Tibial nerve (tissue), 4 donors: ENCODE measurements around the gene GRAMD4. TPM values are rescaled to one million over a fixed set of nuclear protein-coding genes. Genes with fewer than 3 reads are reported as not detected.

Experiments
- DNase-seq, 2 donors: peaks; one replicate each; pipeline ENCODE4 v3.0.0-alpha.2; 2019; ENCODE audit warnings: low spot score in 2 of 2
- H3K27ac ChIP-seq, 4 donors: fragments of 200-600 bp; sonication (generic) in 3 of 4; one replicate each; pipeline ENCODE4 v1.5.1; 2017 to 2019; ENCODE audit warnings: mild to moderate bottlenecking in 1 of 4
- H3K27me3 ChIP-seq, 2 donors: fragments of 200-600 bp; sonication (generic) in 1 of 2; one replicate each; pipeline versions ENCODE4 v1.5.1 to v1.6.0; 2017 to 2019
- H3K36me3 ChIP-seq, 3 donors: fragments of 200-600 bp; sonication (generic); one replicate each; pipeline ENCODE4 v1.5.1; 2018 to 2019
- H3K4me1 ChIP-seq, 4 donors: fragments of 200-600 bp; sonication (generic) in 3 of 4; one replicate each; pipeline ENCODE4 v1.5.1; 2017 to 2019
- H3K4me3 ChIP-seq, 4 donors: fragments of 200-600 bp; sonication (generic) in 3 of 4; one replicate each; pipeline ENCODE4 v1.5.1; 2017 to 2019; ENCODE audit warnings: mild to moderate bottlenecking in 1 of 4, moderate library complexity in 1 of 4
- H3K9me3 ChIP-seq, 4 donors: fragments of 200-600 bp; sonication (generic) in 3 of 4; one replicate each; pipeline ENCODE4 v1.5.1; 2017 to 2019
- CTCF ChIP-seq, 5 experiments: fragments of 200-600 bp in 3 of 5; fragments of 450-650 bp in 2 of 5; sonication (generic) in 3 of 5; IDR thresholded peaks; one replicate each; pipeline ENCODE4 v1.5.1; 2016 to 2019; ENCODE audit warnings: antibody characterized with exemption in 5 of 5, mild to moderate bottlenecking in 3 of 5, moderate library complexity in 2 of 5
- EP300 ChIP-seq, 2 donors: sonication (generic); formaldehyde crosslinking; IDR thresholded peaks; one replicate each; pipeline ENCODE4 v1.6.1; 2017; ENCODE audit warnings: antibody characterized with exemption in 2 of 2, mild to moderate bottlenecking in 1 of 2
- POLR2A ChIP-seq, 2 donors: fragments of 450-650 bp; IDR thresholded peaks; one replicate each; pipeline ENCODE4 v1.6.1; 2017; ENCODE audit warnings: antibody characterized with exemption in 2 of 2, mild to moderate bottlenecking in 2 of 2, moderate library complexity in 2 of 2
- WGBS, 2 donors: methylation state at CpG; one replicate each; pipeline ENCODE4 v1.1.5; 2018; 5-methylcytosine and 5-hydroxymethylcytosine counted together
- total RNA-seq, 4 donors: library from RNA; depleted of rRNA; stranded (reverse); fragments of >200 nt; gene quantifications; one replicate each; pipeline ENCODE4 v1.1.0, GENCODE V29; 2016

GRAMD4 gene
- total RNA-seq, 4 donors from 2014 or later: 18.2 to 299 (median 54.3) TPM

- Histone ChIP-seq H3K9me3 (no peaks in the 10 kb centered on the region), H3K27me3 (no peaks in the 10 kb centered on the region), H3K4me1 (peaks cover 0 to 3% (median under 1%) of the 10 kb centered on the region in 4 donors), H3K4me3 (no peak overlapping the region), H3K36me3 (peaks cover 3 to 65% (median 7%) of the 10 kb centered on the region in 3 donors), H3K27ac (no peak overlapping the region)
- 91% methylated on average over 11 of the region's 11 CpGs for WGBS, 2 donors
- TF ChIP-seq POLR2A (IDR thresholded peaks at IDR 0.05) (no peak), CTCF (IDR thresholded peaks at IDR 0.05) (no peak), EP300 (IDR thresholded peaks at IDR 0.05) (no peak)
- no peak for DNase-seq
Observed at GRCh38 chr22:46719921-46720320, 99.7 kb downstream of the GRAMD4 start.

- H3K9me3 ChIP-seq: no peaks in the 10 kb centered on the region
- no peak for TF ChIP-seq CTCF (IDR thresholded peaks at IDR 0.05)
- no peak for TF ChIP-seq POLR2A (IDR thresholded peaks at IDR 0.05)
- no peak for TF ChIP-seq EP300 (IDR thresholded peaks at IDR 0.05)
- no peak overlapping the region for H3K4me3 ChIP-seq
- no peaks in the 10 kb centered on the region for H3K27me3 ChIP-seq
- H3K36me3 ChIP-seq: peaks cover 3 to 53% (median 13%) of the 10 kb centered on the region in 3 donors
- H3K4me1 ChIP-seq: peaks cover 0 to 10% (median 0%) of the 10 kb centered on the region in 4 donors
- DNase-seq: no peak
- 80 to 83% methylated on average over 16 of the region's 16 CpGs for WGBS, 2 donors
- no peak overlapping the region for H3K27ac ChIP-seq
Observed at GRCh38 chr22:46721501-46722085, 101.4 kb downstream of the GRAMD4 start.

GRCh38 chr22:46723882-46724281 is 103.7 kb downstream of the GRAMD4 start:
- TF ChIP-seq POLR2A (IDR thresholded peaks at IDR 0.05): no peak
- TF ChIP-seq EP300 (IDR thresholded peaks at IDR 0.05): no peak
- no peak for TF ChIP-seq CTCF (IDR thresholded peaks at IDR 0.05)
- 89 to 92% methylated on average over 9 of the region's 9 CpGs for WGBS, 2 donors
- Histone ChIP-seq H3K27me3 (no peaks in the 10 kb centered on the region), H3K9me3 (no peaks in the 10 kb centered on the region), H3K36me3 (peaks cover 3 to 34% (median 13%) of the 10 kb centered on the region in 3 donors), H3K4me3 (no peak overlapping the region), H3K4me1 (peaks cover 0 to 20% (median 0%) of the 10 kb centered on the region in 4 donors), H3K27ac (no peak overlapping the region)
- DNase-seq: no peak

GRCh38 chr22:46725096-46725495 is 104.9 kb downstream of the GRAMD4 start:
- 86 to 89% methylated on average over 18 of the region's 18 CpGs for WGBS, 2 donors
- Histone ChIP-seq H3K27ac (no peak overlapping the region), H3K4me3 (no peak overlapping the region), H3K4me1 (peaks cover 0 to 27% (median 0%) of the 10 kb centered on the region in 4 donors), H3K36me3 (peaks cover 0 to 28% (median 6%) of the 10 kb centered on the region in 3 donors), H3K27me3 (no peaks in the 10 kb centered on the region), H3K9me3 (no peaks in the 10 kb centered on the region)
- no peak for DNase-seq
- no peak for TF ChIP-seq EP300 (IDR thresholded peaks at IDR 0.05)
- TF ChIP-seq CTCF (IDR thresholded peaks at IDR 0.05): no peak
- no peak for TF ChIP-seq POLR2A (IDR thresholded peaks at IDR 0.05)

GRCh38 chr22:46726066-46726985 is 106.1 kb downstream of the GRAMD4 start:
- no peak for DNase-seq
- no peaks in the 10 kb centered on the region for H3K9me3 ChIP-seq
- H3K27me3 ChIP-seq: no peaks in the 10 kb centered on the region
- peaks cover 0 to 38% (median 6%) of the 10 kb centered on the region in 4 donors for H3K4me1 ChIP-seq
- no peak for TF ChIP-seq POLR2A (IDR thresholded peaks at IDR 0.05)
- TF ChIP-seq EP300 (IDR thresholded peaks at IDR 0.05): no peak
- TF ChIP-seq CTCF (IDR thresholded peaks at IDR 0.05): no peak
- no peak overlapping the region for H3K4me3 ChIP-seq
- H3K36me3 ChIP-seq: peaks cover 0 to 19% (median 6%) of the 10 kb centered on the region in 3 donors
- 61 to 65% methylated on average over 37 to 38 of the region's 38 CpGs for WGBS, 2 donors
- H3K27ac ChIP-seq: no peak overlapping the region
